HEK293 (cell line): Measurements from ENCODE around the gene SPAG5.
A peak's percentile ranks its signal among the peaks of the same experiment; 100 is the strongest.

Experiments used
- CTCF ChIA-PET: fragments of 350-600 bp; formaldehyde crosslinking; extraction: SDS; loops from one replicate; lab custom pipeline; 2021; ENCODE audit warnings: antibody characterized with exemption; lab: Yijun Ruan, JAX
- POLR2A ChIA-PET: fragments of 300-600 bp; formaldehyde crosslinking; extraction: SDS; loops from one replicate; lab custom pipeline; 2020; ENCODE audit warnings: antibody characterized with exemption, inconsistent platforms; lab: Yijun Ruan, JAX
- H3K27ac ChIP-seq: fragments of 200-500 bp; sonication (Bioruptor generic); 2 replicates; pipeline ENCODE4 v1.5.1; 2014; ENCODE audit warnings: low read depth, low read length, control low read depth, inconsistent platforms; ENCODE audit errors: extremely low read depth
- H3K36me3 ChIP-seq, 2 experiments: fragments of 200-500 bp in 1 of 2; sonication (Bioruptor generic) in 1 of 2; 1 replicate in 1 of 2; 2 replicates in 1 of 2; pipeline ENCODE4 v1.5.1; 2014 to 2017; ENCODE audit warnings: inconsistent platforms in 2 of 2, low read length in 2 of 2; ENCODE audit not compliant: control insufficient read depth in 2 of 2, insufficient read depth in 1 of 2
- H3K4me1 ChIP-seq: fragments of 200-500 bp; sonication (Bioruptor generic); 2 replicates; pipeline ENCODE4 v1.5.1; 2014; ENCODE audit warnings: mild to moderate bottlenecking, low read length, inconsistent platforms; ENCODE audit not compliant: control insufficient read depth, insufficient read depth
- H3K4me3 ChIP-seq: 2 replicates; pipeline ENCODE4 v1.5.1; 2011; ENCODE audit warnings: low read depth, mild to moderate bottlenecking, control low read depth, low read length, moderate library complexity
- H3K9me3 ChIP-seq: fragments of 200-500 bp; sonication (Bioruptor generic); 2 replicates; pipeline ENCODE4 v1.5.1; 2014; ENCODE audit warnings: low read depth, low read length, inconsistent platforms; ENCODE audit not compliant: control insufficient read depth, insufficient read depth
- KLF7 ChIP-seq: fragments of 450-650 bp; formaldehyde crosslinking; IDR thresholded peaks from 2 replicates; pipeline ENCODE4 v1.5.1; 2016; ENCODE audit warnings: missing biosample characterization, missing genetic modification characterization, borderline replicate concordance
- KLF8 ChIP-seq: fragments of 450-650 bp; formaldehyde crosslinking; IDR thresholded peaks from 2 replicates; pipeline ENCODE4 v1.5.1; 2016; ENCODE audit warnings: missing biosample characterization, missing genetic modification characterization
- OVOL3 ChIP-seq: fragments of 450-650 bp; formaldehyde crosslinking; IDR thresholded peaks from 2 replicates; pipeline ENCODE4 v1.5.1; 2016; ENCODE audit warnings: missing biosample characterization, missing genetic modification characterization
- PRDM1 ChIP-seq: fragments of 450-650 bp; formaldehyde crosslinking; IDR thresholded peaks from 2 replicates; pipeline ENCODE4; 2016; ENCODE audit warnings: missing biosample characterization, missing genetic modification characterization
- SP3 ChIP-seq: fragments of 450-650 bp; formaldehyde crosslinking; IDR thresholded peaks from 2 replicates; pipeline ENCODE4 v1.5.1; 2016; ENCODE audit warnings: missing biosample characterization, missing genetic modification characterization
- ZBTB48 ChIP-seq: fragments of 450-650 bp; formaldehyde crosslinking; IDR thresholded peaks from 2 replicates; pipeline ENCODE4 v1.5.1; 2016; ENCODE audit warnings: missing biosample characterization, missing genetic modification characterization
- ZEB2 ChIP-seq: fragments of 450-650 bp; formaldehyde crosslinking; IDR thresholded peaks from 2 replicates; pipeline ENCODE4 v1.5.1; 2016; ENCODE audit warnings: missing biosample characterization, missing genetic modification characterization
- ZNF10 ChIP-seq: fragments of 450-650 bp; formaldehyde crosslinking; IDR thresholded peaks from 2 replicates; pipeline ENCODE4 v1.5.1; 2017; ENCODE audit warnings: missing biosample characterization, missing genetic modification characterization
- ZNF169 ChIP-seq: fragments of 450-650 bp; formaldehyde crosslinking; IDR thresholded peaks from 2 replicates; pipeline ENCODE4 v1.5.1; 2016; ENCODE audit warnings: missing biosample characterization, missing genetic modification characterization
- ZNF223 ChIP-seq: fragments of 450-650 bp; formaldehyde crosslinking; IDR thresholded peaks from 2 replicates; pipeline ENCODE4 v1.5.1; 2016; ENCODE audit warnings: missing biosample characterization, missing genetic modification characterization
- ZNF24 ChIP-seq: fragments of 450-650 bp; formaldehyde crosslinking; IDR thresholded peaks from 2 replicates; pipeline ENCODE4 v1.5.1; 2016; ENCODE audit warnings: missing biosample characterization, missing genetic modification characterization
- ZNF248 ChIP-seq: fragments of 450-650 bp; formaldehyde crosslinking; IDR thresholded peaks from 2 replicates; pipeline ENCODE4 v1.5.1; 2017; ENCODE audit warnings: missing biosample characterization, missing genetic modification characterization
- ZNF266 ChIP-seq: fragments of 450-650 bp; formaldehyde crosslinking; IDR thresholded peaks from 2 replicates; pipeline ENCODE4 v1.5.1; 2016; ENCODE audit warnings: missing biosample characterization, missing genetic modification characterization, low read depth
- ZNF335 ChIP-seq: fragments of 450-650 bp; formaldehyde crosslinking; conservative IDR thresholded peaks from 2 replicates; pipeline ENCODE4 v1.5.1; 2016; ENCODE audit warnings: missing biosample characterization, missing genetic modification characterization
- ZNF37A ChIP-seq: fragments of 450-650 bp; IDR thresholded peaks from 2 replicates; pipeline ENCODE4 v1.5.1; 2018; ENCODE audit warnings: missing biosample characterization, missing genetic modification characterization
- ZNF394 ChIP-seq: fragments of 450-650 bp; formaldehyde crosslinking; IDR thresholded peaks from 2 replicates; pipeline ENCODE4 v1.5.1; 2016; ENCODE audit warnings: missing biosample characterization, missing genetic modification characterization, mild to moderate bottlenecking, moderate library complexity, borderline replicate concordance
- ZNF426 ChIP-seq: fragments of 450-650 bp; formaldehyde crosslinking; IDR thresholded peaks from 2 replicates; pipeline ENCODE4 v1.5.1; 2017; ENCODE audit warnings: missing biosample characterization, missing genetic modification characterization, mild to moderate bottlenecking, inconsistent platforms, moderate library complexity
- ZNF558 ChIP-seq: fragments of 450-650 bp; formaldehyde crosslinking; IDR thresholded peaks from 2 replicates; pipeline ENCODE4 v1.5.1; 2016; ENCODE audit warnings: missing biosample characterization, missing genetic modification characterization
- ZNF561 ChIP-seq: fragments of 450-650 bp; IDR thresholded peaks from 2 replicates; pipeline ENCODE4 v1.5.1; 2018; ENCODE audit warnings: missing biosample characterization, missing genetic modification characterization, borderline replicate concordance
- ZNF747 ChIP-seq: fragments of 450-650 bp; formaldehyde crosslinking; IDR thresholded peaks from 2 replicates; pipeline ENCODE4 v1.5.1; 2016; ENCODE audit warnings: missing biosample characterization, missing genetic modification characterization
- TF ChIP-seq, protein P1 (sequence below): fragments of 450-650 bp; formaldehyde crosslinking; IDR thresholded peaks from 2 replicates; pipeline ENCODE4 v1.5.1; 2016; ENCODE audit warnings: missing biosample characterization, missing genetic modification characterization
- TF ChIP-seq, protein P2 (sequence below): fragments of 450-650 bp; formaldehyde crosslinking; IDR thresholded peaks from 2 replicates; pipeline ENCODE4 v1.5.1; 2016; ENCODE audit warnings: missing biosample characterization, missing genetic modification characterization, low read depth
- TF ChIP-seq, protein P3 (sequence below): fragments of 450-650 bp; formaldehyde crosslinking; IDR thresholded peaks from 2 replicates; pipeline ENCODE4 v1.5.1; 2016; ENCODE audit warnings: missing biosample characterization, missing genetic modification characterization, low read depth
- TF ChIP-seq, protein P4 (sequence below): fragments of 450-650 bp; formaldehyde crosslinking; IDR thresholded peaks from 2 replicates; pipeline ENCODE4 v1.5.1; 2016; ENCODE audit warnings: missing biosample characterization, missing genetic modification characterization, borderline replicate concordance

The SPAG5 gene

DNA sequence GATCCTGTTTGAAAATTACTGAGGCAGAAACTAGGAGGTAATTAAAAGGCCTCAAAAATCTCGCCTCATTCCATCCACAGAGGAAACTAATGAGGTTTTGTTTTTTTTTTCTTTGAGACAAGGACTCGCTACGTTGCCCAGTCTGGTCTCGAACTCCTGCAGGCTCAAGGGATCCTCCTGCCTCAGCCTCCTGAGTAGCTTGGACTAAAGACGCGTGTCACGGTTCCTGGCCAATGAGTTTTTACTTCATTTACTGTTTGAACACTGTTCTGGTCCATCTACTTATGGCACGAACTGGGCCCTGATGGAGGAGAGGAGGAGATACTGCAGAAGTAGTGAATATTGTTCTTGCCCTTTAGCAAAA, 46.7 kb upstream of the SPAG5 start:
- CTCF ChIA-PET, result interaction anchor here (0.6 to 3.6 kb wide), 18 partner anchors 8 to 307 kb away, joined by 3 to 42 read pairs (median 4); partner anchors contain the start of genes SDF2, SUPT6H and TLCD1
- 0 out of 2 replicates have a peak, but pooled peaks have one; percentile 6 for TF ChIP-seq ZNF24 (tag by site-specific recombination)
- TF ChIP-seq ZNF169 (tag by site-specific recombination), result no peak
- TF ChIP-seq ZEB2 (tag by site-specific recombination), result peak; percentile 9; the same call in 1 of the 2 replicates
- TF ChIP-seq ZNF266, result no peak
- Histone ChIP-seq H3K4me3 (peak overlapping the region; percentile 70), H3K9me3 (no peaks in the 10 kb centered on the region), H3K36me3 (peaks cover 36 to 48% of the 10 kb centered on the region in 2 experiments), H3K27ac (peak overlapping the region; percentile 18; the same call in 1 of the 2 replicates), H3K4me1 (peaks cover 5% of the 10 kb centered on the region)
- POLR2A ChIA-PET, result interaction anchor here (0.6 to 5.1 kb wide), 18 partner anchors 10 to 310 kb away, joined by 3 to 56 read pairs (median 8); partner anchors contain the start of genes IFT20, NEK8, PIGS and PROCA1

DNA sequence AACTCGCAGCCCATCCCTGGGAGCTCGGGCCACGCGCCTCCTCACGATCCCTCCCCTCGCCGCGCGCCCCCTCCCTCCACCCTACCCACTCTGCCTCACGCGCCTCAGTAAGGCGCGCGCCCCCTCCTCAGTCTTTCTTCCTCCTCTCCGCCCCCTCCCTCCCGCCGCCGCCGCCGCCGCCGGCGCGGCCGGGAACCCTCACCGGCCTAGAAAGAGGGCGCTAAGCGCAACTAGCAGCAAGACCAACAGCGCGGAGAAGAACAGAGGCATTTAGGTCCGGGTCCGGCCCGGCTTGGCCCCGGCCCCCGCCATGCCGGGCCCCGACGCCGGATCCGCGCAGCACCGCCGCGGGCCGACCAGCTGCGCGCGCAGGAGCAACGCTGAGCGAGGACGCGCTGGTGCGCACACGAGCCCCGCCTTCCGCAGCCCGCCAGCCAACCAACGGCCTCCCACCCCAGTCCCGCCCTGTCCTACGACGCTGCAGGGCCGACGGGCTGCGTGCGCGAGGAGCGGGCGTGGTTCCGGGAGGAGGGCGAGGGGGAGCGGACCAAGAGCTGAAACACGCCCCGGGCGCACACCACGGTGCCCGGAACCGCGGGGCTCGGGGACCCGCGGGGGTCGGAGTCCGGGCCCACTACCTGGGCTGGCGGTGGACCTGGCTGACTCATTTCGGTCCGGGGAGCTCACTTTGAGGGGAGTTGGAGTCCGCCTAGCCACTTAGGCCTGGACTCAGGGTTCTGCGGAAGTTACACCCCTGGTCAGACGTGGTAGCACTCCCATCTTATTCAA, 46.2 kb upstream of the SPAG5 start, which contains the start of gene BLTP2:
BLTP2 (minus strand) TSS at position 372 of the 789 bp plus-strand sequence; CDS start at position 270, 102 bp downstream.
- POLR2A ChIA-PET, result interaction anchor here (0.6 to 5.1 kb wide), 27 partner anchors 10 to 310 kb away, joined by 3 to 56 read pairs (median 4); partner anchors contain the start of genes IFT20, NEK8, PIGS and PROCA1
- TF ChIP-seq, protein P1, sequence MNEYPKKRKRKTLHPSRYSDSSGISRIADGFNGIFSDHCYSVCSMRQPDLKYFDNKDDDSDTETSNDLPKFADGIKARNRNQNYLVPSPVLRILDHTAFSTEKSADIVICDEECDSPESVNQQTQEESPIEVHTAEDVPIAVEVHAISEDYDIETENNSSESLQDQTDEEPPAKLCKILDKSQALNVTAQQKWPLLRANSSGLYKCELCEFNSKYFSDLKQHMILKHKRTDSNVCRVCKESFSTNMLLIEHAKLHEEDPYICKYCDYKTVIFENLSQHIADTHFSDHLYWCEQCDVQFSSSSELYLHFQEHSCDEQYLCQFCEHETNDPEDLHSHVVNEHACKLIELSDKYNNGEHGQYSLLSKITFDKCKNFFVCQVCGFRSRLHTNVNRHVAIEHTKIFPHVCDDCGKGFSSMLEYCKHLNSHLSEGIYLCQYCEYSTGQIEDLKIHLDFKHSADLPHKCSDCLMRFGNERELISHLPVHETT, result 0 out of 2 replicates have a peak, but pooled peaks have one; percentile 35
- TF ChIP-seq, protein P2, sequence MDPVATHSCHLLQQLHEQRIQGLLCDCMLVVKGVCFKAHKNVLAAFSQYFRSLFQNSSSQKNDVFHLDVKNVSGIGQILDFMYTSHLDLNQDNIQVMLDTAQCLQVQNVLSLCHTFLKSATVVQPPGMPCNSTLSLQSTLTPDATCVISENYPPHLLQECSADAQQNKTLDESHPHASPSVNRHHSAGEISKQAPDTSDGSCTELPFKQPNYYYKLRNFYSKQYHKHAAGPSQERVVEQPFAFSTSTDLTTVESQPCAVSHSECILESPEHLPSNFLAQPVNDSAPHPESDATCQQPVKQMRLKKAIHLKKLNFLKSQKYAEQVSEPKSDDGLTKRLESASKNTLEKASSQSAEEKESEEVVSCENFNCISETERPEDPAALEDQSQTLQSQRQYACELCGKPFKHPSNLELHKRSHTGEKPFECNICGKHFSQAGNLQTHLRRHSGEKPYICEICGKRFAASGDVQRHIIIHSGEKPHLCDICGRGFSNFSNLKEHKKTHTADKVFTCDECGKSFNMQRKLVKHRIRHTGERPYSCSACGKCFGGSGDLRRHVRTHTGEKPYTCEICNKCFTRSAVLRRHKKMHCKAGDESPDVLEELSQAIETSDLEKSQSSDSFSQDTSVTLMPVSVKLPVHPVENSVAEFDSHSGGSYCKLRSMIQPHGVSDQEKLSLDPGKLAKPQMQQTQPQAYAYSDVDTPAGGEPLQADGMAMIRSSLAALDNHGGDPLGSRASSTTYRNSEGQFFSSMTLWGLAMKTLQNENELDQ, result no peak
- TF ChIP-seq ZNF426 (no peak), ZNF37A (tag by site-specific recombination) (no peak), ZNF394 (tag by site-specific recombination) (no peak), ZBTB48 (tag by site-specific recombination) (peak; percentile 79), KLF7 (tag by site-specific recombination) (peak; percentile 79; the same call in 1 of the 2 replicates), ZNF248 (tag by site-specific recombination) (no peak), KLF8 (tag by site-specific recombination) (peak; percentile 84), ZNF558 (tag by site-specific recombination) (no peak), PRDM1 (tag by site-specific recombination) (no peak), ZNF223 (no peak), ZNF10 (tag by site-specific recombination) (no peak), ZNF561 (tag by site-specific recombination) (0 out of 2 replicates have a peak, but pooled peaks have one; percentile 62), ZNF747 (no peak), OVOL3 (tag by site-specific recombination) (no peak), SP3 (tag by site-specific recombination) (peak; percentile 87), ZNF335 (tag by site-specific recombination) (peak; percentile 35)
- TF ChIP-seq, protein P3, sequence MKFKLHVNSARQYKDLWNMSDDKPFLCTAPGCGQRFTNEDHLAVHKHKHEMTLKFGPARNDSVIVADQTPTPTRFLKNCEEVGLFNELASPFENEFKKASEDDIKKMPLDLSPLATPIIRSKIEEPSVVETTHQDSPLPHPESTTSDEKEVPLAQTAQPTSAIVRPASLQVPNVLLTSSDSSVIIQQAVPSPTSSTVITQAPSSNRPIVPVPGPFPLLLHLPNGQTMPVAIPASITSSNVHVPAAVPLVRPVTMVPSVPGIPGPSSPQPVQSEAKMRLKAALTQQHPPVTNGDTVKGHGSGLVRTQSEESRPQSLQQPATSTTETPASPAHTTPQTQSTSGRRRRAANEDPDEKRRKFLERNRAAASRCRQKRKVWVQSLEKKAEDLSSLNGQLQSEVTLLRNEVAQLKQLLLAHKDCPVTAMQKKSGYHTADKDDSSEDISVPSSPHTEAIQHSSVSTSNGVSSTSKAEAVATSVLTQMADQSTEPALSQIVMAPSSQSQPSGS (tag by site-specific recombination), result no peak
- TF ChIP-seq, protein P4, sequence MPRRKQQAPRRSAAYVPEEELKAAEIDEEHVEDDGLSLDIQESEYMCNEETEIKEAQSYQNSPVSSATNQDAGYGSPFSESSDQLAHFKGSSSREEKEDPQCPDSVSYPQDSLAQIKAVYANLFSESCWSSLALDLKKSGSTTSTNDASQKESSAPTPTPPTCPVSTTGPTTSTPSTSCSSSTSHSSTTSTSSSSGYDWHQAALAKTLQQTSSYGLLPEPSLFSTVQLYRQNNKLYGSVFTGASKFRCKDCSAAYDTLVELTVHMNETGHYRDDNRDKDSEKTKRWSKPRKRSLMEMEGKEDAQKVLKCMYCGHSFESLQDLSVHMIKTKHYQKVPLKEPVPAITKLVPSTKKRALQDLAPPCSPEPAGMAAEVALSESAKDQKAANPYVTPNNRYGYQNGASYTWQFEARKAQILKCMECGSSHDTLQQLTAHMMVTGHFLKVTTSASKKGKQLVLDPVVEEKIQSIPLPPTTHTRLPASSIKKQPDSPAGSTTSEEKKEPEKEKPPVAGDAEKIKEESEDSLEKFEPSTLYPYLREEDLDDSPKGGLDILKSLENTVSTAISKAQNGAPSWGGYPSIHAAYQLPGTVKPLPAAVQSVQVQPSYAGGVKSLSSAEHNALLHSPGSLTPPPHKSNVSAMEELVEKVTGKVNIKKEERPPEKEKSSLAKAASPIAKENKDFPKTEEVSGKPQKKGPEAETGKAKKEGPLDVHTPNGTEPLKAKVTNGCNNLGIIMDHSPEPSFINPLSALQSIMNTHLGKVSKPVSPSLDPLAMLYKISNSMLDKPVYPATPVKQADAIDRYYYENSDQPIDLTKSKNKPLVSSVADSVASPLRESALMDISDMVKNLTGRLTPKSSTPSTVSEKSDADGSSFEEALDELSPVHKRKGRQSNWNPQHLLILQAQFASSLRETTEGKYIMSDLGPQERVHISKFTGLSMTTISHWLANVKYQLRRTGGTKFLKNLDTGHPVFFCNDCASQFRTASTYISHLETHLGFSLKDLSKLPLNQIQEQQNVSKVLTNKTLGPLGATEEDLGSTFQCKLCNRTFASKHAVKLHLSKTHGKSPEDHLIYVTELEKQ, result no peak

More for the DNA sequence above, 46.2 kb upstream of the SPAG5 start, which contains the start of gene BLTP2:
- CTCF ChIA-PET, result interaction anchor here (0.6 to 3.6 kb wide), 25 partner anchors 10 to 310 kb away, joined by 3 to 42 read pairs (median 4); partner anchors contain the start of genes SDF2, SUPT6H and TLCD1
- Histone ChIP-seq H3K4me1 (peaks cover 5% of the 10 kb centered on the region), H3K9me3 (no peaks in the 10 kb centered on the region), H3K4me3 (peak within 1 kb of the TSS; percentile 70), H3K36me3 (peaks cover 41 to 52% of the 10 kb centered on the region in 2 experiments), H3K27ac (peak within 1 kb of the TSS; percentile 55)
